ENCODE measurements around the gene SUPT6H. TPM values are rescaled to one million over a fixed set of nuclear protein-coding genes. Genes with fewer than 3 reads are reported as not detected.
"Not testable (repeated sequence)": the region's sequence is repeated elsewhere in the genome, so short reads cannot be mapped to it uniquely, and the experiment has no call there.

SUPT6H gene
- total RNA-seq, 1 donor from 2014 or later: 17.2 TPM

DNA sequence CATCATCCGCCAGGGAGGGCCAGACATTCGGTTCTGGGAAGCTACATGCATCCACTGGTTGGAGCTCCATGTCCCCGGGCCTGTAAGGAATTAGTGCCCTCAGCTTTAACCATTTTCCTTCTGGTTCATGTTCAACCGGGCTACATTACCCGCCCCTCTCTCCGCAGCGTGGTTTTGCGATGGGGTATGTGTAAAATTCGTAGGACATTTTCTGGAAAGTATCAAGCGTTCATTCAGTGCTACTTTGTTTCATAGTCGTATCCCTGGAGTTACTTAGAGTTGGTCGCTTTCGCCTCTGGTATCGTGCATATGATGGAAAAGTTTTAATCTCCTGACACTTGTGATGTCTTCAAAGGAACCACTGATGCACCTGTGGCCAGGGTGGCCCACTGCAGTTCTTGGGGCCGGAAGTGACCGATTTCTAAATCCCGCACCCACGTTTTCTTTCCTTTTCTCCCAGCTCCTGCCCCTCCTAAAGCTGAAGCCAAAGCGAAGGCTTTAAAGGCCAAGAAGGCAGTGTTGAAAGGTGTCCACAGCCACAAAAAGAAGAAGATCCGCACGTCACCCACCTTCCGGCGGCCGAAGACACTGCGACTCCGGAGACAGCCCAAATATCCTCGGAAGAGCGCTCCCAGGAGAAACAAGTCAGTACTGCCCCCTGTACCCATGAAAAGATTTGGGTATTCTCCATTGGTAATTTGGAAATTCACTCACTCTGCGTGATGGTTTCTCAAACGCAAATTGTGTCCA lies 58.4 kb downstream of the SUPT6H start:
- H3K4me3 ChIP-seq (ENCODE audit: low read depth, low read length): peak overlapping the region; percentile 96
- no peak for DNase-seq (ENCODE audit: low read depth)
- TF ChIP-seq, protein P1, sequence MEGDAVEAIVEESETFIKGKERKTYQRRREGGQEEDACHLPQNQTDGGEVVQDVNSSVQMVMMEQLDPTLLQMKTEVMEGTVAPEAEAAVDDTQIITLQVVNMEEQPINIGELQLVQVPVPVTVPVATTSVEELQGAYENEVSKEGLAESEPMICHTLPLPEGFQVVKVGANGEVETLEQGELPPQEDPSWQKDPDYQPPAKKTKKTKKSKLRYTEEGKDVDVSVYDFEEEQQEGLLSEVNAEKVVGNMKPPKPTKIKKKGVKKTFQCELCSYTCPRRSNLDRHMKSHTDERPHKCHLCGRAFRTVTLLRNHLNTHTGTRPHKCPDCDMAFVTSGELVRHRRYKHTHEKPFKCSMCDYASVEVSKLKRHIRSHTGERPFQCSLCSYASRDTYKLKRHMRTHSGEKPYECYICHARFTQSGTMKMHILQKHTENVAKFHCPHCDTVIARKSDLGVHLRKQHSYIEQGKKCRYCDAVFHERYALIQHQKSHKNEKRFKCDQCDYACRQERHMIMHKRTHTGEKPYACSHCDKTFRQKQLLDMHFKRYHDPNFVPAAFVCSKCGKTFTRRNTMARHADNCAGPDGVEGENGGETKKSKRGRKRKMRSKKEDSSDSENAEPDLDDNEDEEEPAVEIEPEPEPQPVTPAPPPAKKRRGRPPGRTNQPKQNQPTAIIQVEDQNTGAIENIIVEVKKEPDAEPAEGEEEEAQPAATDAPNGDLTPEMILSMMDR (conservative IDR thresholded peaks at IDR 0.05; ENCODE audit: low read depth, low read length): peak; percentile 25

DNA sequence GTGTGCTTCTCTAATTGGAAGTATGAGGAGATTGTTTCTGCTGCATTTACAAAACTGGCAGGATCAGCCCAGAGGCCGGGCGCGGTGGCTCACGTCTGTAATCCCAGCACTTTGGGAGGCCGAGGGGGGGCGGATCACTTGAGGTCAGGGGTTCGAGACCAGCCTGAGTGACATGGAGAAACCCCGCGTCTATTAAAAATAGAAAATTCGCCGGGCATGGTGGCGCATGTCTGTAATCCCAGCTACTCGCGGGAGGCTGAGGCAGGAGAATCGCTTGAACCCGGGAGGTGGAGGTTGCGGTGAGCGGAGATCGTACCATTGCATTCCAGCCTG lies 59.0 kb downstream of the SUPT6H start:
- H3K4me3 ChIP-seq (ENCODE audit: low read depth, low read length): peak overlapping the region; percentile 96
- DNase-seq (ENCODE audit: low read depth): not testable (repeated sequence)

DNA sequence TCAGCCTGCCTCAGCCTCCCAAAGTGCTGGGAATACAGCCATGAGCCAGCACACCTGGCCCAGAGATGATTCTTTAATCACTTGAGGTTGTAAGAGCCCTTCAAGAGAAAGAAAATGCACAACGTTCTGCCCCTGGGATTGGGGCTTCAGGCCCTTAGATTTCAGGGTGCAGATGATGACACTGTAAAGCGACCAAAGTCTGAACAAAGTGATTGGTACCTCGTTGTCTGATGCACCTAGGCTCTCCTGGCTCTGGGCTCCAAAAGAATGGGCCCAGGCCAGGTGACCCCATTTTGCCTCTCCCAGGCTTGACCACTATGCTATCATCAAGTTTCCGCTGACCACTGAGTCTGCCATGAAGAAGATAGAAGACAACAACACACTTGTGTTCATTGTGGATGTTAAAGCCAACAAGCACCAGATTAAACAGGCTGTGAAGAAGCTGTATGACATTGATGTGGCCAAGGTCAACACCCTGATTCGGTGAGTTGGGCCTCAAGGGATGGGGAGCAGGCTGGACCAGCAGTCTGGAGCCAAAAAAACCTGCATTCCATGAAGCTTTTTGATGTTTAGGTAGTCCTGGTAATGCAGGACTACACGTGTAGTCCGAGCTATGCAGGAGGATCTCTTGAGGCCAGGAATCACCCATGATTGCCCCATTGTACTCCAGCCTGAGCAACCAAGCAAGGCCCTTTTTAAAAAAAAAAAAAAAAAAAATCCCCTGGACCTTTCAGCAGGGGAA lies 60.6 kb downstream of the SUPT6H start:
- TF ChIP-seq, protein P1 (conservative IDR thresholded peaks at IDR 0.05; ENCODE audit: low read depth, low read length): no peak
- H3K4me3 ChIP-seq (ENCODE audit: low read depth, low read length): peak overlapping the region; percentile 96
- DNase-seq (ENCODE audit: low read depth): no peak

DNA sequence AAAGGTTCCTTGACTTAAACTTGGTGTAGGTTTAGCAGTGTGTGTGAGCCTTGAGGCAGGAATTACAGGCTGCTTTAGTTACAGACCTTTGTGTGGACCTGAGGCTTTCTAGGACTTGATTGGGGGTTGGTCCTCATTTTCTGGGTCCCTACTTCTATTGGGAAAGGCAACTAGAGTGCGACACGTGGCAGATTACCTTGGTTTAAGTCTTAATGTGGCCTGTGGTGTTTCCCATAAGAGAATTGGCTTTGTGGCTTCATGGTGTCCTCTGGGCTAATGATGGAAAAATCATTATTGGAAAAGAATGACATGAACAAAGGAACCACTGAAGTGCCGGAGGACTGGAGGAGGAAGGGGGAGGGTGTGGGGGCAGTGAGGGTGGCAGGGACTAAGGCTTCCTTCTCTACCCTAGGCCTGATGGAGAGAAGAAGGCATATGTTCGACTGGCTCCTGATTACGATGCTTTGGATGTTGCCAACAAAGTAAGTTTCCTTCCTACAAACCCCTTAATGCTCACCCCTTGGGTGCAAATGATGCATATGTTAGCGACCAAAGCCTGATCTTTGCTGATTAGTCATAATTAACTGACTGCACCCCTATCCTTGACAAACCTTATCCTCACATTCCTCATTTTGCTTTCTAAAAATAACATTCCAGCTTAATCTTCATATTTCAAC lies 61.3 kb downstream of the SUPT6H start:
- no peak for DNase-seq (ENCODE audit: low read depth)
- H3K4me3 ChIP-seq (ENCODE audit: low read depth, low read length): no peak overlapping the region

DNA sequence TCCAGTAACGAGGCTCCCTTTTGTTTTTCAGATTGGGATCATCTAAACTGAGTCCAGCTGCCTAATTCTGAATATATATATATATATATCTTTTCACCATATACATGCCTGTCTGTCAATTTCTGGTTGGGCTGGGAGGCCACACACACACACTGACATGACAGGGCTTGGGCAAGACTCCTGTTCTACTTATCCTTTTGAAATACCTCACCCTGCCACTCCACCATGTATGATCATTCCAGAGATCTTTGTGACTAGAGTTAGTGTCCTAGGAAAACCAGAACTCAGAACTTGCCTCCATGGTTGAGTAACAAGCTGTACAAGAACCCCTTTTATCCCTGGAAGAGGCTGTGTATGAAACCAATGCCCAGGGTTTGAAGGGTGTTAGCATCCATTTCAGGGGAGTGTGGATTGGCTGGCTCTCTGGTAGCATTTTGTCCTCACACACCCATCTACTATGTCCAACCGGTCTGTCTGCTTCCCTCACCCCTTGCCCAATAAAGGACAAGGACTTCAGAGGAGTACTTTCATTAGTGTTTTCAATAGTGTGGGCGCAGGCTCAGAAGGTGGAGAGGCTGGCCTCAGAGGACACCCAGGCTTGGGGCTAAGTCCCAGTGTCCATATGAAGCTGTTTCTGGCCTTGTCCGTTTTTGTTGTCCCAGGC lies 62.0 kb downstream of the SUPT6H start:
- not testable (repeated sequence) for H3K4me3 ChIP-seq (ENCODE audit: low read depth, low read length); DNase-seq (ENCODE audit: low read depth)

More for the DNA sequence above, 61.3 kb downstream of the SUPT6H start:
- TF ChIP-seq, protein P1 (conservative IDR thresholded peaks at IDR 0.05; ENCODE audit: low read depth, low read length): no peak

DNA sequence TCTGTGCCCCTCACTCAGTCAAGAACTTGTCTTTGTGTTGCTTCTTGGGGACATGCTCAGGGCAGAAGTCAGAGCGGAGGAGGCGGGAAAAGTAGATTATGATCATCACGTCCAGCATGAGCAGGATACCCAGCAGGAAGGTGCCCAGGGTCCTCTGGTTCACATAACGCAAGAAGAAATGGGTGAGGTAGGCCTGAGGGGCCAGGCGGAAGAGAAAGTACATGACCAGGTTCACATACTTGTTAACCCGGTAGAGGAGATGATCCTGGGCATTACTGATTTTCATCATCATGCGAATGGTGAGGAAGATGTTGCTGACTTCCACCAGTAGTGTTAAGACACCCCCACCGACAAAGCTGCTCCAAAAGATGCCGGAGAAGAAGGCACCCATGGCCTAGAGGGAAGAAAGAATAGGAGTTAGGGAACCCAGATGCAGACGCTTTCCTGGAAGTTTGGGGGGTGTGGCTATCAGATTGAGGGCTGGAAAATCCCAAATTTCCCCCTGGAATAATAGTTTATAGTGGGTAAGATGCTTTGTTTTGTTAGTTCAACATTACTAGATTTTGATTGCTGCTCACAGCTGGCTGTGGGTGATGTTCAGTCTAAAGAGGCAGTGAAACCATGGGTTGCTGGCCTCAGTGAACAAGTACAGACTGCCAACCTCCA lies 62.6 kb downstream of the SUPT6H start:
- no peak for DNase-seq (ENCODE audit: low read depth)
- H3K4me3 ChIP-seq (ENCODE audit: low read depth, low read length): peak overlapping the region; percentile 67
- TF ChIP-seq, protein P1 (conservative IDR thresholded peaks at IDR 0.05; ENCODE audit: low read depth, low read length): no peak

DNA sequence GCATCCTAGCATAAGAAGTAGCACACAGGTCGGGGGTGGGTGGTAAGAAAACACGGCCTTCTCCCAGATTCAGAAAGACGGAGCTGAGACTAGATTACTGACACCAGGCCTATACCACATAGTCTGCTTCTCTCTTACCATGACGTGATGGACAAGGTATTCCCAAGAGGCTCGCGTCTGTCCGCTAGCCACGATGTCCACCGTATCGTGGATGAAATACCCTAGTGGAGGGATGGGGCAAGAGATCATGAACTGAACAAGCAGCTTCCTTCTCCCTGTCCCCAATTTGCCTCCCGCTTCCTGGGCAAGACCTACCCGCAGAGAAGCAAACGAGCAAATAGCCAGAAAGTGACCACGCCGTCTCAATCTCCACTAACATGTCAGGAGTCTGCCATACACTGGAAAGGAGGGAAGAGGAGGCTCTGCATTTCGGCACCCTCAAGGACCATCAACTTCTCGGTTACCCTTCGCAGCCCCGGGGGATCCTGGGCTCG lies 63.2 kb downstream of the SUPT6H start:
- no peak for DNase-seq (ENCODE audit: low read depth)
- peak overlapping the region; percentile 67 for H3K4me3 ChIP-seq (ENCODE audit: low read depth, low read length)
- TF ChIP-seq, protein P1 (conservative IDR thresholded peaks at IDR 0.05; ENCODE audit: low read depth, low read length): no peak
